DOHH2 (cell line): ENCODE data around the gene ITPKC.

Experiments
- CTCF ChIP-seq: fragments of 200-600 bp; sonication (generic); IDR thresholded peaks from one replicate; pipeline ENCODE4 v1.5.1; 2014; ENCODE audit warnings: antibody characterized with exemption, mild to moderate bottlenecking, low read depth, low read length; ENCODE audit not compliant: poor library complexity, severe bottlenecking
- EZH2phosphoT487 ChIP-seq: fragments of 200-600 bp; sonication (generic); IDR thresholded peaks from 2 replicates; pipeline ENCODE4 v1.6.1; 2017; ENCODE audit warnings: borderline replicate concordance, mild to moderate bottlenecking, antibody characterized with exemption, low read length, moderate library complexity, mixed read lengths

- TF ChIP-seq CTCF: no peak
- TF ChIP-seq EZH2phosphoT487: no peak
These were observed 32.6 kb upstream of the ITPKC start for GRCh38 chr19:40684280-40684679.
